Type B pancreatic cell (in vitro differentiated cells): Measurements from ENCODE around the gene TBC1D25. TPM values are rescaled to one million over a fixed set of nuclear protein-coding genes. Genes with fewer than 3 reads are reported as not detected.
"Not testable (repeated sequence)": the region's sequence is repeated elsewhere in the genome, so short reads cannot be mapped to it uniquely, and the experiment has no call there.

ENCODE experiments used
- DNase-seq: peaks from one replicate; pipeline ENCODE4 v3.0.0; 2021; ENCODE audit warnings: mixed read lengths; ENCODE audit not compliant: unreplicated experiment; ENCODE audit errors: extremely low spot score
- H3K27ac Mint-ChIP-seq: 2 replicates; pipeline ENCODE4 v1.8.0; 2021; ENCODE audit warnings: mild to moderate bottlenecking, mixed read lengths
- H3K27me3 Mint-ChIP-seq: 2 replicates; pipeline ENCODE4 v1.8.0; 2021; ENCODE audit warnings: mixed read lengths
- H3K36me3 Mint-ChIP-seq: 2 replicates; pipeline ENCODE4 v1.8.0; 2021; ENCODE audit warnings: mixed read lengths
- H3K4me1 Mint-ChIP-seq: one replicate; pipeline ENCODE4 v1.8.0; 2021; ENCODE audit warnings: mixed read lengths; ENCODE audit not compliant: unreplicated experiment
- H3K4me3 Mint-ChIP-seq: 2 replicates; pipeline ENCODE4 v1.8.0; 2021; ENCODE audit warnings: mild to moderate bottlenecking, mixed read lengths
- H3K9me3 Mint-ChIP-seq: 2 replicates; pipeline ENCODE4 v1.8.0; 2021; ENCODE audit warnings: mixed read lengths
- CTCF ChIP-seq: fragments of 200-600 bp; sonication (generic); conservative IDR thresholded peaks from 2 replicates; pipeline ENCODE4 v1.5.0; 2021; ENCODE audit warnings: antibody characterized with exemption, mild to moderate bottlenecking
- total RNA-seq: library from RNA; stranded (reverse); gene quantifications from 2 replicates; pipeline ENCODE4 v1.2.1, GENCODE V29; 2021; ENCODE audit warnings: low replicate concordance

The TBC1D25 gene
- total RNA-seq, 1 donor from 2014 or later = 10.6 TPM

DNA sequence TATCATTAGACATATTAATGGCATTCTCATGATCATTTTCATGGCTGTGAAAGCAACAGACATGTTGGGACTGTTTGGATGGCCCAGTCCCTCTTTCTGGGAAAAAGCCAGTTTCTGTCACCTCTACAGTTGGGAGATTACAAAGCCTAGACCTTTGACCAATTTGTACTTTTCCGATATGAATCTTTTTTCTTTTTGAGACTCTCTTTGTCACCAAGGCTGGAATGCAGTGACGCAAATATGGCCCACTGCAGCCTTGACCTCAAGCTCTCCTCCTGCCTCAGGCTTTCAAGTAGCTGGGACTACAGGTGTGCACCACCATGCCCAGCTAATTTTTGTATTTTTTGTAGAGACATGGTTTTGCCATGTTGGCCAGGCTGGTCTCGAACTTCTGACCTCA, 9.4 kb downstream of the TBC1D25 start:
- Mint-ChIP-seq H3K27me3 (no peaks in the 10 kb centered on the region), H3K4me3 (no peak overlapping the region), H3K36me3 (peaks cover 21% of the 10 kb centered on the region), H3K27ac (no peak overlapping the region), H3K9me3 (no peaks in the 10 kb centered on the region), H3K4me1 (no peaks in the 10 kb centered on the region)
- no peak for TF ChIP-seq CTCF
- DNase-seq = no peak

- DNase-seq, H3K27ac Mint-ChIP-seq, H3K36me3 Mint-ChIP-seq, H3K4me1 Mint-ChIP-seq, H3K27me3 Mint-ChIP-seq, H3K9me3 Mint-ChIP-seq, H3K4me3 Mint-ChIP-seq: not testable (repeated sequence)
These were observed 16.3 kb downstream of the TBC1D25 start for GRCh38 chrX:48555731-48556325.

GRCh38 chrX:48558271-48558670, 18.8 kb downstream of the TBC1D25 start:
- DNase-seq = no peak
- Mint-ChIP-seq H3K9me3 (no peaks in the 10 kb centered on the region), H3K4me1 (no peaks in the 10 kb centered on the region), H3K36me3 (peaks cover 6% of the 10 kb centered on the region), H3K27me3 (no peaks in the 10 kb centered on the region), H3K4me3 (no peak overlapping the region), H3K27ac (no peak overlapping the region)
- TF ChIP-seq CTCF = no peak

- H3K36me3 Mint-ChIP-seq = peaks cover 3% of the 10 kb centered on the region
These were observed 20.1 kb downstream of the TBC1D25 start for GRCh38 chrX:48559636-48560035.

DNA sequence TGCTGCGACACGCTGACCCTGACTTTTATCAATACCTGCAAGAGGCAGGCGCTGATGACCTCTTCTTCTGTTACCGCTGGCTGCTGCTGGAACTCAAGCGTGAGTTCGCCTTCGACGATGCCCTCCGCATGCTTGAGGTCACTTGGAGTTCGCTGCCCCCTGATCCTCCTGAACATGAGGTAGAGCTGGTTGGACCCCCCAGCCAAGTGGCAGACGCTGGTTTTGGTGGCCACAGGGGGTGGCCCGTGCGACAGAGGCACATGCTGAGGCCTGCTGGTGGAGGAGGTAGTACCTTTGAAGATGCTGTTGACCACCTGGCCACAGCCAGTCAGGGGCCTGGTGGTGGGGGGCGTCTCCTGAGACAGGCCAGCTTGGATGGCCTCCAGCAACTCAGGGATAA, 20.5 kb downstream of the TBC1D25 start:
- DNase-seq = no peak
- no peak for TF ChIP-seq CTCF
- Mint-ChIP-seq H3K36me3 (no peaks in the 10 kb centered on the region), H3K9me3 (no peaks in the 10 kb centered on the region), H3K27me3 (no peaks in the 10 kb centered on the region), H3K4me1 (no peaks in the 10 kb centered on the region), H3K27ac (no peak overlapping the region), H3K4me3 (no peak overlapping the region)

More at GRCh38 chrX:48559636-48560035, 20.1 kb downstream of the TBC1D25 start:
- no peaks in the 10 kb centered on the region for H3K4me1 Mint-ChIP-seq
- no peak overlapping the region for H3K4me3 Mint-ChIP-seq
- H3K27me3 Mint-ChIP-seq = no peaks in the 10 kb centered on the region
- DNase-seq = no peak
- H3K9me3 Mint-ChIP-seq = no peaks in the 10 kb centered on the region
- no peak for TF ChIP-seq CTCF
- H3K27ac Mint-ChIP-seq = no peak overlapping the region

DNA sequence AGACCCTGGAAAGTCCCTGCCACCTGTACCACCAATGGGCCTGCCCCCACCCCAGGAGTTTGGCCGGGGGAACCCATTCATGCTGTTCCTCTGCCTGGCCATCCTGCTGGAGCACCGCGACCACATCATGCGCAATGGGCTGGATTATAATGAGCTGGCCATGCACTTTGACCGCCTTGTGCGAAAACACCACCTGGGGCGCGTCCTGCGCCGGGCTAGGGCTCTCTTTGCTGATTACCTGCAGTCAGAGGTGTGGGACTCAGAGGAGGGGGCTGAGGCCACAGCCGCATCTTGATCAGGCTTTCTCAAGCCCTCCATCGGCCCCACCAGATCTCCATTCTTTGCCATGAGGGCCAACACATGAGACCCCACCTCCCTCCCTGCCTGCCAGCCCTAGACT, 21.2 kb downstream of the TBC1D25 start:
- Mint-ChIP-seq H3K4me3 (no peak overlapping the region), H3K36me3 (no peaks in the 10 kb centered on the region), H3K9me3 (no peaks in the 10 kb centered on the region), H3K27me3 (no peaks in the 10 kb centered on the region), H3K27ac (no peak overlapping the region), H3K4me1 (no peaks in the 10 kb centered on the region)
- no peak for DNase-seq
- TF ChIP-seq CTCF = no peak
